HG03575 (cell line): ENCODE measurements around the gene TIAM2.
"Not testable (repeated sequence)": the region's sequence is repeated elsewhere in the genome, so short reads cannot be mapped to it uniquely, and the experiment has no call there.

Source experiments
- ATAC-seq: cut with Tn5 transposase; IDR thresholded peaks from one replicate; pipeline ENCODE4 v1.9.1; 2021; ENCODE audit not compliant: unreplicated experiment, insufficient number of reproducible peaks, low FRiP score; ENCODE audit errors: extremely low read depth

TIAM2 gene

DNA sequence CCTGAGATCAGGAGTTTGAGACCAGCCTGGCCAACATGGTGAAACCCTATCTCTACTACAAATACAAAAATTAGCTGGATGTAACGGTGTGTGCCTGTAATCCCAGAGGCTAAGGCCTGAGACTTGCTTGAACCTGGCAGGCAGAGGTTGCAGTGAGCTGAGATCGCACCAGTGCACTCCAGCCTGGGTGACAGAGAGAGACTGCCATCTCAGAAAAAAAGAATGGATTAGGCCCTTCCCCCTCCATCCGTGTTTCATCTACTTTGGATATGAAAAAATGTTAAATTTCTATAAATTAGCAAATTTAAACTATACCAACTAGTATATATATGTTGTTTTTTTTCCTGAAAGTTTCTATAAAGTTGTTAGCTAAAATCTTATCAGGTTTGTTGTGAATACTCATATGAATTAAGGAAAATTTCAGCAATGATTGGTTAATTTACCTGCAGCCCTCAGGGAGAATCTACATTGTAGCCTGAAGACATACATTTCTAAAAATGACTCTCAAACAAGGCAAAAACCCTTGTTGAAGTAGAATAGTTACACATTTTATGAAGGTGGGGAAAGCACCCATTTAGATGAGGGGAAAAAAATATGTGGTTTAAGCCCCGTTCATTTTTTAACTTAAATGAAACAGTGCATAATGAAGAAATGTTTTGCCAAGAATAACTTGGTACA, 120.9 kb downstream of the TIAM2 start:
- ATAC-seq: no peak

DNA sequence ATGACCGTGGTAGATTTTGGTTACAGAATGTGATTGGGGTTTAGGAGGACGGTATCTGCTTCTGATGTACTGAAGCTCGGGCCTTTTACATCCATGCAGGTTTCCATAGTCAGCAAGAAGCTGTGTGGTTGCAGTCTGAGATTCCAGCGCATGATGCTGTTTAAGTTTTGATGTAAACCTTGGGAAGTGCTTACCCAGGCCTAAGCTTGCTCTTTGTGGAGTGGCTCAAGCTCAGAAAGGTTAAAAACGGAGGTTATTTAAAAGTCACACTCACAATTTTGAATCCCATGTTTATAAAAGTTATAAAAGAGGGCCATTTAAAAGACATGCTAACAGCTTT, 121.4 kb downstream of the TIAM2 start:
- no peak for ATAC-seq

DNA sequence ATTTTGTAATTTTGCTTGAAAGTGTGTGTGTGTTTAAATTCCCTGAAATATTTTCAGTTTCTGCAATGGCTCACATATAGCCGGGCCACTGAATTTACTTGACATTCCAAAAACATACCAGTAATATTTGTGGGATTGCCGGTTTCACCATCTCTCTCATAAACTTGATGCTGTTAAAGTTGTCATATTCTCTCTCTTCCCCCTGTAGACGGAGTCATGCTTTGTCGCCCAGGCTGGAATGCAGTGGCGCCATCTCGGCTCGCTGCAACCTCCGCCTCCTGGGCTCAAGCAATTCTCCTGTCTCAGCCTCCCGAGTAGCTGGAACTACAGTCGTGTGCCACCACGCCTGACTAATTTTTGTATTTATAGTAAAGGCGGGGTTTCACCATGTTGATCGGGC, 122.1 kb downstream of the TIAM2 start:
- no peak for ATAC-seq

GRCh38 chr6:155117785-155118184, 122.7 kb downstream of the TIAM2 start:
- ATAC-seq: no peak

GRCh38 chr6:155119201-155119600, 124.1 kb downstream of the TIAM2 start:
- not testable (repeated sequence) for ATAC-seq

- no peak for ATAC-seq
These were observed 124.9 kb downstream of the TIAM2 start for GRCh38 chr6:155120034-155120433.

DNA sequence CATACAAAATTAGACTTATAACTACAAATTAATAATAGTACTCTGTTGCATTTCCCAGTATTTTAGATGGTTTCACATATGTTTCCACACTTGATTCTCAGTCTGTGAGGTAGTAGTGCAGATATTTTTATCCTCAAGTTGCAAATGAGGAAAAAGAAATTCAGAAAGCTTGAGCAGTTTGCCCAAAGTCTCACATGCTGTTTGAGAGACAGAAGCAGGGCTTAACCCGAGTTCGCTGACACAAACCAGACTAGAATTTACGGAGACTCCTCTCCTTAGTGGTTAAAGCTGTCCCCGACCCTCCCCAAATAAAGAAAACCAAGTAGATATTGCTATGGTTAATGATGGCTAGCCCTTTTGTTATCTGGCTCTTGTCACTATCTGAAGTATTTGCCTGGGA, 126.2 kb downstream of the TIAM2 start:
- ATAC-seq: no peak

- ATAC-seq: no peak
These were observed 126.6 kb downstream of the TIAM2 start for GRCh38 chr6:155121699-155122098.

GRCh38 chr6:155122199-155122950, 127.3 kb downstream of the TIAM2 start:
- ATAC-seq: no peak

DNA sequence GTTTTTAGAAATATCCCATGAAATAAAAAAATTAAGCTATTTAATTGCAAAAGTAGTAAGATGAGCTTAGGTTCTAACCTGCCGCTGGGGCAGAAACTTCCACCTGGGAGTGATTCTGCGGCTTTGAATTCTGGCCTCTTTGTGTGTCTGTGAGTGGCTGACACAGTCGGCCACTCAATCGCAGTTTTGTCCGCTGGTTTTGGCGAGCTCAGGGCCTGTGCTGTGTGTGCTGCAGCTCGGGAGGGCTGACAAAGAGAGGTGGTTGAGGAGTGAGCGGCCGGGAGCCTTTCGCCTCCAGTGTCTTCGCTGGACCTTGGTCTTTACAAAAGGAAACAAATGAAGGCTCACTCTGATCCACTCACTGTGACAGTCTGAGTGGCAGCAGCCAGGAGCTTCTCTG, 128.4 kb downstream of the TIAM2 start:
- no peak for ATAC-seq

DNA sequence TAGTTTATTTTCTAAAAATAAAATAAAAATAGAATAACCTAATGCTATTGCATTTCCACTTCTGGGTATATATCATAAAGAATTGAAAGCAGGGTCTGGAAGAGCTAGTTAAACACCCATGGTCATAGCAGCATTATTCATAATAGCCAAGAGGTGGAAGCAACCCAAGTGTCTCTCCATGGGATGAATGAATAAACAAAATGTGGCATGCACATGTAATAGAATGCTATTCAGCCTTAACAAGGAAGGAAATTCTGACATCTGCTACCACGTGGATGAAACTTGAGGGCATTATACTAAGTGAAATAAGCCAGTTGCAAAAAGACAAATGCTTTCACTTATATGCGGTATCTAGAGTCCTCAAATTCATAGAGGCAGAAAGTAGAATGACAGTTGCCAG, 130.8 kb downstream of the TIAM2 start:
- no peak for ATAC-seq

GRCh38 chr6:155126727-155127439, 131.8 kb downstream of the TIAM2 start:
- no peak for ATAC-seq

DNA sequence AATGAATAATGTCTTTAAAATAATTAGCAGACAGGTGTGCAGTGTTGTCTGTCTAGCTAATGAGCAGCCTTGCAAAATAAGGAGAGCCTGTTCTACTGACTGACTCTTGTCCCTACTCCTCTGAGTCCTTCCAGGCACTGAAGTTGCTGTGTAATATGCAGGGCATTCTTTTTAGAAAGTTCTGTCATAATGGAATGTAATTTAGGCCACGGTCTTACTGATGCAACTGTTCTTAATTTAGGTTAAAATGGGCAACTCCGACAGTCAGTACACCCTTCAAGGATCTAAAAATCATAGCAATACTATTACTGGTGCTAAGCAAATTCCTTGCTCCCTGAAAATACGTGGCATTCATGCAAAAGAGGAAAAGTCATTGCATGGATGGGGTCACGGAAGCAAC, 133.9 kb downstream of the TIAM2 start:
- ATAC-seq: no peak

GRCh38 chr6:155129744-155130143, 134.6 kb downstream of the TIAM2 start:
- ATAC-seq: no peak

DNA sequence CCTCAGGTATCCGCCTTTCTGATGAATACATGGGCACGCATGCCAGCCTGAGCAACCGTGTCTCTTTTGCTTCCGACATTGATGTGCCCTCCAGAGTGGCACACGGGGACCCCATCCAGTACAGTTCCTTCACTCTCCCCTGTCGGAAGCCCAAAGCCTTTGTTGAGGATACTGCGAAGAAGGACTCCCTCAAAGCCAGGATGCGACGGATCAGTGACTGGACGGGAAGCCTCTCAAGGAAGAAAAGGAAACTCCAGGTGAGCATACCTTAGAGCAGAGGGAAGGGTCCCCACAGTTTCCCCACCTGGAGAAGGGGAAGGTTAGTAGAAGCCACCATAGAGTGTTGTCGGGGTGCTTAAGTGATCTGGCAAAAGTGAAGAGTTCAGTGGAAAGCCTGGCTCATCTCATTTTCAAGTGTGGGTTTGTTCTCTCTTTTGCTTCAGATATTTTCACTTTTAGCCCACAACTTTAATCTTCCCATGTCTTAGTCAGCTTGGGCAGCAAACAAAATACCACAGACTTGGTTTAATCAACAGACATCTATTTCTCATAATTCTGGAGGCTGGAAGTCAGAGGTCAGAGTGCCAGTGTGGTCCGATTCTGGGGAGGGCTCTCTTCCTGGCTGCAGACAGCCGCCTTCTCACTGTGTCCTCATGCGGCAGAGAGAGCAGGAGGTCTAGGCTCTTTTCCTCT, 135.2 kb downstream of the TIAM2 start:
- ATAC-seq: no peak

DNA sequence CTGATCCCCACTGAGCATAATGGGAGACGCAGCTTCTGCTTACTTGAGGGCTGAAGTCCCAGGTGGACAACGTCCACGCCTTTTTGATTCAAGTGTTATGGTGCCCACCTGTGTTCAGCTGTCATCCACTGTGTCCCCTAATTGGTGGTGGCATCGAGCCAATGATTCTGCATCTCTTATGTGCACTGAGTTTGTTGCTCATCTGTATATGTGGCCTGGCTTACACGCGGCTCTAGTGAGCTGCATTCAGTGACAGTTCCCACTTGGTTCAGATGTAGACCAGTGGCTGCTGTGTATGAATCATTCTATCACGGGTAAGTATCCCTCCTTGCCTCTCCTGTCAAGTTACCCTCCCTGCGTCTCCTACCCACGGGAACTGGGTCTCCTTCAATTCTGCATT, 137.5 kb downstream of the TIAM2 start:
- no peak for ATAC-seq

GRCh38 chr6:155141002-155141401, 145.9 kb downstream of the TIAM2 start:
- no peak for ATAC-seq

GRCh38 chr6:155141512-155141911, 146.4 kb downstream of the TIAM2 start:
- ATAC-seq: no peak

DNA sequence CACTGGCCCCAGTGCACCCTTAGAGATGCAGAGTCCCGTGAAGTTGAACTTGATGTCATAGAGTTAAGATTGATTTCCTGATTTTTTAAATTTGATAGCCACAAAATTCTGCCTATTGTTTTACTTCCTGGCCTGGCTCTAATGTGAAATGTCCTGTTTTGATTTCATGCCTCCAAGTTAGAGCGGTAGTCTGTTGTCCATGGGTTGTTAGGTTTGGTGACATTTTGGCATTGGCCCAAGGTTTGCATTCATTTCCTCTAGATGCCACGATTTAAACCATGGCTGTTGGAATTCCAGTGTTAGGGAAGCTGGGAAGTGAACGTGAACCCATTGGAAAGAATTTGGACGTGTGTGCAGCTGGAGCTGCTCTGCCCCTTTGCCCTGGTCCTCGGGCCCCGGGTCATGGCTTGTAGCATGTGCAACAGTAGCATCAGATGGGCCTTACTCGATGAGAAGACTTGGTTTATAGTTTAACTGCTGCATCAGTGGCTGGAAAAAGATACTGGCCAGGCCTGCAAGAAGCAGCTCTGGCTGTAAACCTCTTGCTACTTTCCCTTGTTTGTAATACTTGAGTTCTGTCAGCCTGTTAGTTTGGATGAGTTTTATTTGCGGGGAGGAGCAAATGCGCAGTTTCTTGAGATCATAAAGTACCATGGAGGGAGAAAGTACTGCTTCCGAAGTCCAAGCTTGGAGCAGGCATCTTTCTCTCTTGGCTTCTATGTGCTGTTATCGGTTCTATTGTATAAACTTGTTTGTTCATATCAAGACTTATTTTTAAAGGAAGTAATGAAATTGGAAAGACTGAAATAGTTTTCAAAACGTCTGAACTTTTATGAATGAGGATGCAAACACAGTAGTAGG, 147.3 kb downstream of the TIAM2 start:
- ATAC-seq: no peak
